WTC11 (cell line): Measurements from ENCODE around the gene NFIL3. TPM values are rescaled to one million over a fixed set of nuclear protein-coding genes. Genes with fewer than 3 reads are reported as not detected.

ENCODE experiments used
- ATAC-seq: fragments of 200-7000 bp; cut with Tn5 transposase; 2 replicates; pipeline ENCODE4 v1.10.0; 2021; ENCODE audit warnings: mild to moderate bottlenecking, moderate library complexity
- CTCF ChIA-PET: fragments of 300-600 bp; sonication (Branson Sonifier 250); formaldehyde crosslinking; loops from one replicate; lab custom pipeline; 2021; ENCODE audit warnings: antibody characterized with exemption; lab: Charles Lee
- POLR2A ChIA-PET: fragments of 350-600 bp; sonication (Branson Sonifier 250); formaldehyde crosslinking; loops from one replicate; lab custom pipeline; 2021; ENCODE audit warnings: antibody characterized with exemption; lab: Charles Lee
- DNase-seq: peaks from one replicate; pipeline ENCODE4 v3.0.0; 2021; ENCODE audit warnings: low spot score
- H3K27ac Mint-ChIP-seq: 2 replicates; pipeline ENCODE4 v1.8.0; 2021; ENCODE audit warnings: mixed read lengths
- H3K27me3 Mint-ChIP-seq: 2 replicates; pipeline ENCODE4 v1.8.0; 2021; ENCODE audit warnings: low read depth, mild to moderate bottlenecking, moderate library complexity, mixed read lengths
- H3K36me3 Mint-ChIP-seq: 2 replicates; pipeline ENCODE4 v1.8.0; 2021; ENCODE audit warnings: mixed read lengths
- H3K4me1 Mint-ChIP-seq: 2 replicates; pipeline ENCODE4 v1.8.0; 2022; ENCODE audit warnings: mixed read lengths
- H3K4me3 Mint-ChIP-seq: 2 replicates; pipeline ENCODE4 v1.8.0; 2021; ENCODE audit warnings: mild to moderate bottlenecking, moderate library complexity, mixed read lengths
- H3K9me3 Mint-ChIP-seq: 2 replicates; pipeline ENCODE4 v1.8.0; 2021; ENCODE audit warnings: mixed read lengths
- CREB1 ChIP-seq: sonication (generic); formaldehyde crosslinking; IDR thresholded peaks from 2 replicates; pipeline ENCODE4 v1.8.0; 2023; ENCODE audit warnings: mild to moderate bottlenecking, missing genetic modification reagents
- ELF4 ChIP-seq: sonication (generic); formaldehyde crosslinking; IDR thresholded peaks from 2 replicates; pipeline ENCODE4 v1.8.1; 2022; ENCODE audit warnings: low read depth, mild to moderate bottlenecking, moderate library complexity, missing genetic modification reagents
- ETV6 ChIP-seq: sonication (generic); formaldehyde crosslinking; IDR thresholded peaks from 2 replicates; pipeline ENCODE4 v1.8.1; 2022; ENCODE audit warnings: mild to moderate bottlenecking, missing genetic modification reagents
- FOXJ3 ChIP-seq: sonication (generic); formaldehyde crosslinking; IDR thresholded peaks from 2 replicates; pipeline ENCODE4 v1.9.0; 2021; ENCODE audit warnings: missing genetic modification reagents, mild to moderate bottlenecking, borderline replicate concordance
- GABPB1 ChIP-seq: sonication (generic); formaldehyde crosslinking; IDR thresholded peaks from 2 replicates; pipeline ENCODE4 v1.8.1; 2023; ENCODE audit warnings: mild to moderate bottlenecking, missing genetic modification reagents
- GRHL2 ChIP-seq: fragments of 250-450 bp; sonication (Bioruptor Pico); IDR thresholded peaks from 2 replicates; pipeline ENCODE4 v1.8.0; 2022; ENCODE audit warnings: mild to moderate bottlenecking, moderate library complexity; ENCODE audit not compliant: insufficient replicate concordance, severe bottlenecking
- JUN ChIP-seq: sonication (generic); formaldehyde crosslinking; IDR thresholded peaks from 2 replicates; pipeline ENCODE4 v1.8.0; 2023; ENCODE audit warnings: mild to moderate bottlenecking, missing genetic modification reagents
- MXD4 ChIP-seq: fragments of 250-450 bp; sonication (Bioruptor Pico); IDR thresholded peaks from 2 replicates; pipeline ENCODE4 v1.8.0; 2021; ENCODE audit warnings: mild to moderate bottlenecking, moderate library complexity, borderline replicate concordance
- MYBL2 ChIP-seq: sonication (generic); formaldehyde crosslinking; IDR thresholded peaks from 2 replicates; pipeline ENCODE4 v1.8.1; 2023; ENCODE audit warnings: mild to moderate bottlenecking, moderate library complexity, missing genetic modification reagents
- NFYB ChIP-seq: sonication (generic); formaldehyde crosslinking; conservative IDR thresholded peaks from 2 replicates; pipeline ENCODE4 v1.8.0; 2022; ENCODE audit warnings: low read depth, missing genetic modification reagents
- NR1H2 ChIP-seq: sonication (generic); formaldehyde crosslinking; IDR thresholded peaks from 2 replicates; pipeline ENCODE4 v1.9.0; 2021; ENCODE audit warnings: mild to moderate bottlenecking, moderate library complexity, missing genetic modification reagents
- NR2C2 ChIP-seq: sonication (generic); formaldehyde crosslinking; IDR thresholded peaks from 2 replicates; pipeline ENCODE4 v1.8.0; 2022; ENCODE audit warnings: mild to moderate bottlenecking, missing genetic modification reagents
- OVOL2 ChIP-seq: fragments of 250-450 bp; sonication (Bioruptor Pico); IDR thresholded peaks from 2 replicates; pipeline ENCODE4 v1.9.0; 2021; ENCODE audit warnings: mild to moderate bottlenecking, borderline replicate concordance
- ZBTB21 ChIP-seq: sonication (generic); formaldehyde crosslinking; IDR thresholded peaks from 2 replicates; pipeline ENCODE4 v1.8.1; 2023; ENCODE audit warnings: mild to moderate bottlenecking, missing genetic modification reagents, borderline replicate concordance
- ZNF138 ChIP-seq: sonication (generic); formaldehyde crosslinking; conservative IDR thresholded peaks from 2 replicates; pipeline ENCODE4 v1.8.1; 2022; ENCODE audit warnings: mild to moderate bottlenecking, moderate library complexity, missing genetic modification reagents
- ZNF416 ChIP-seq: fragments of 250-450 bp; sonication (Bioruptor Pico); IDR thresholded peaks from 2 replicates; pipeline ENCODE4 v1.9.0; 2021; ENCODE audit warnings: mild to moderate bottlenecking, inconsistent platforms
- ZNF423 ChIP-seq: fragments of 250-450 bp; sonication (Bioruptor Pico); IDR thresholded peaks from 2 replicates; pipeline ENCODE4 v2.1.2; 2022; ENCODE audit warnings: mild to moderate bottlenecking, moderate library complexity
- total RNA-seq: library from RNA; stranded (reverse); gene quantifications from 3 replicates; pipeline ENCODE4 v1.2.3, GENCODE V29; 2021
- TF ChIP-seq, protein P1 (sequence below): fragments of 200-600 bp; IDR thresholded peaks from 2 replicates; pipeline ENCODE4 v1.8.0; 2022; ENCODE audit warnings: antibody characterized with exemption
- TF ChIP-seq, protein P2 (sequence below): sonication (generic); formaldehyde crosslinking; IDR thresholded peaks from 2 replicates; pipeline ENCODE4 v1.8.0; 2023; ENCODE audit warnings: missing genetic modification reagents
- TF ChIP-seq, protein P3 (sequence below): sonication (generic); formaldehyde crosslinking; IDR thresholded peaks from 2 replicates; pipeline ENCODE4 v1.8.0; 2022; ENCODE audit warnings: mild to moderate bottlenecking, missing genetic modification reagents
- TF ChIP-seq, protein P4 (sequence below): sonication (generic); formaldehyde crosslinking; IDR thresholded peaks from 2 replicates; pipeline ENCODE4 v1.8.0; 2022; ENCODE audit warnings: mild to moderate bottlenecking, missing genetic modification reagents
- TF ChIP-seq, protein P5 (sequence below): fragments of 250-450 bp; sonication (Bioruptor Pico); IDR thresholded peaks from 2 replicates; pipeline ENCODE4 v2.1.2; 2022; ENCODE audit warnings: mild to moderate bottlenecking, moderate library complexity

Gene NFIL3
- total RNA-seq, 1 experiment from 2014 or later = 11.8 TPM

DNA sequence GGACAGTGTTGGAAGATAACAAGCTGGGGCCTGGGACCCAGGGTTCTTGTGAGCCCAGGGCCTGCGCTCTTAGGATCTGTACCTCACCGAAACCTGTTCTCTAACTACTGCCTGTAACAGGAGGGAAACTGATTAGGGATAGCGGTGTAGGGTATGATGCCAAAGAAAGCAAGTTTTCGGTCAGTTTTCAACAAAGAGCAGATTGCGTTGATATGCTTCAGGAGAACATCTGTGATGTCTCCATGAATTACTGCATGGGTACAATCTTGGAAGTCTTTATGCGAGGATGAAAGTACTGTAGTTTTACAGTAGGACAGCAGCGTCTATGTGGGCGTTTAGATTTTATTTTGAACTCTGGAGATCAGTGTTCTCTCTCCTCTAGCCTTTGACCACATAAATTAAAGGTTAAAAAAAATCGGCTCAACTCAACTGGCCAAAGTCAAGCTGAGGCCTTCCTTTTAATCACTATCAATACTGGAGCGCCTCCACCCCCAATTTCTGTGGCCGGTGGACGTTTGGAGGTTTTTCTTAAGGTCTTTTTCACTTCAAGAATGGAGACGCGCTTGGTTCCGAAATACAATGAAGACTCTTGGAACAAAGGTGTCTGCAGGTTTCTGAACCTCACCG is 3.0 kb downstream of the NFIL3 start:
- peaks cover 42% of the 10 kb centered on the region for H3K4me1 Mint-ChIP-seq
- no peak for ATAC-seq
- H3K9me3 Mint-ChIP-seq = no peaks in the 10 kb centered on the region
- CTCF ChIA-PET = interaction anchor here (1.6 kb wide), 1 partner anchor 435 kb away, joined by 3 read pairs; no protein-coding TSS in a partner anchor
- H3K27ac Mint-ChIP-seq = no peak overlapping the region
- DNase-seq = no peak
- H3K4me3 Mint-ChIP-seq = peak overlapping the region; percentile 70
- TF ChIP-seq ELF4 (CRISPR knock-in tag) (no peak), GRHL2 (CRISPR knock-in tag) (no peak), MYBL2 (CRISPR knock-in tag) (no peak), OVOL2 (CRISPR knock-in tag) (no peak), ZNF138 (CRISPR knock-in tag) (no peak), NR2C2 (CRISPR knock-in tag) (no peak), ETV6 (CRISPR knock-in tag) (no peak), MXD4 (CRISPR knock-in tag) (no peak)
- TF ChIP-seq, protein P1, sequence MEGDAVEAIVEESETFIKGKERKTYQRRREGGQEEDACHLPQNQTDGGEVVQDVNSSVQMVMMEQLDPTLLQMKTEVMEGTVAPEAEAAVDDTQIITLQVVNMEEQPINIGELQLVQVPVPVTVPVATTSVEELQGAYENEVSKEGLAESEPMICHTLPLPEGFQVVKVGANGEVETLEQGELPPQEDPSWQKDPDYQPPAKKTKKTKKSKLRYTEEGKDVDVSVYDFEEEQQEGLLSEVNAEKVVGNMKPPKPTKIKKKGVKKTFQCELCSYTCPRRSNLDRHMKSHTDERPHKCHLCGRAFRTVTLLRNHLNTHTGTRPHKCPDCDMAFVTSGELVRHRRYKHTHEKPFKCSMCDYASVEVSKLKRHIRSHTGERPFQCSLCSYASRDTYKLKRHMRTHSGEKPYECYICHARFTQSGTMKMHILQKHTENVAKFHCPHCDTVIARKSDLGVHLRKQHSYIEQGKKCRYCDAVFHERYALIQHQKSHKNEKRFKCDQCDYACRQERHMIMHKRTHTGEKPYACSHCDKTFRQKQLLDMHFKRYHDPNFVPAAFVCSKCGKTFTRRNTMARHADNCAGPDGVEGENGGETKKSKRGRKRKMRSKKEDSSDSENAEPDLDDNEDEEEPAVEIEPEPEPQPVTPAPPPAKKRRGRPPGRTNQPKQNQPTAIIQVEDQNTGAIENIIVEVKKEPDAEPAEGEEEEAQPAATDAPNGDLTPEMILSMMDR = no peak
- TF ChIP-seq, protein P2, sequence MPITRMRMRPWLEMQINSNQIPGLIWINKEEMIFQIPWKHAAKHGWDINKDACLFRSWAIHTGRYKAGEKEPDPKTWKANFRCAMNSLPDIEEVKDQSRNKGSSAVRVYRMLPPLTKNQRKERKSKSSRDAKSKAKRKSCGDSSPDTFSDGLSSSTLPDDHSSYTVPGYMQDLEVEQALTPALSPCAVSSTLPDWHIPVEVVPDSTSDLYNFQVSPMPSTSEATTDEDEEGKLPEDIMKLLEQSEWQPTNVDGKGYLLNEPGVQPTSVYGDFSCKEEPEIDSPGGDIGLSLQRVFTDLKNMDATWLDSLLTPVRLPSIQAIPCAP (CRISPR knock-in tag) = no peak
- TF ChIP-seq, protein P3, sequence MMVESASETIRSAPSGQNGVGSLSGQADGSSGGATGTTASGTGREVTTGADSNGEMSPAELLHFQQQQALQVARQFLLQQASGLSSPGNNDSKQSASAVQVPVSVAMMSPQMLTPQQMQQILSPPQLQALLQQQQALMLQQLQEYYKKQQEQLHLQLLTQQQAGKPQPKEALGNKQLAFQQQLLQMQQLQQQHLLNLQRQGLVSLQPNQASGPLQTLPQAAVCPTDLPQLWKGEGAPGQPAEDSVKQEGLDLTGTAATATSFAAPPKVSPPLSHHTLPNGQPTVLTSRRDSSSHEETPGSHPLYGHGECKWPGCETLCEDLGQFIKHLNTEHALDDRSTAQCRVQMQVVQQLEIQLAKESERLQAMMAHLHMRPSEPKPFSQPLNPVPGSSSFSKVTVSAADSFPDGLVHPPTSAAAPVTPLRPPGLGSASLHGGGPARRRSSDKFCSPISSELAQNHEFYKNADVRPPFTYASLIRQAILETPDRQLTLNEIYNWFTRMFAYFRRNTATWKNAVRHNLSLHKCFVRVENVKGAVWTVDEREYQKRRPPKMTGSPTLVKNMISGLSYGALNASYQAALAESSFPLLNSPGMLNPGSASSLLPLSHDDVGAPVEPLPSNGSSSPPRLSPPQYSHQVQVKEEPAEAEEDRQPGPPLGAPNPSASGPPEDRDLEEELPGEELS = no peak
- TF ChIP-seq, protein P4, sequence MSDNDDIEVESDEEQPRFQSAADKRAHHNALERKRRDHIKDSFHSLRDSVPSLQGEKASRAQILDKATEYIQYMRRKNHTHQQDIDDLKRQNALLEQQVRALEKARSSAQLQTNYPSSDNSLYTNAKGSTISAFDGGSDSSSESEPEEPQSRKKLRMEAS = no peak
- POLR2A ChIA-PET = interaction anchor here (1.2 kb wide), 1 partner anchor 9 kb away, joined by 5 read pairs; no protein-coding TSS in a partner anchor
- no peaks in the 10 kb centered on the region for H3K36me3 Mint-ChIP-seq
- peaks cover 46% of the 10 kb centered on the region for H3K27me3 Mint-ChIP-seq

DNA sequence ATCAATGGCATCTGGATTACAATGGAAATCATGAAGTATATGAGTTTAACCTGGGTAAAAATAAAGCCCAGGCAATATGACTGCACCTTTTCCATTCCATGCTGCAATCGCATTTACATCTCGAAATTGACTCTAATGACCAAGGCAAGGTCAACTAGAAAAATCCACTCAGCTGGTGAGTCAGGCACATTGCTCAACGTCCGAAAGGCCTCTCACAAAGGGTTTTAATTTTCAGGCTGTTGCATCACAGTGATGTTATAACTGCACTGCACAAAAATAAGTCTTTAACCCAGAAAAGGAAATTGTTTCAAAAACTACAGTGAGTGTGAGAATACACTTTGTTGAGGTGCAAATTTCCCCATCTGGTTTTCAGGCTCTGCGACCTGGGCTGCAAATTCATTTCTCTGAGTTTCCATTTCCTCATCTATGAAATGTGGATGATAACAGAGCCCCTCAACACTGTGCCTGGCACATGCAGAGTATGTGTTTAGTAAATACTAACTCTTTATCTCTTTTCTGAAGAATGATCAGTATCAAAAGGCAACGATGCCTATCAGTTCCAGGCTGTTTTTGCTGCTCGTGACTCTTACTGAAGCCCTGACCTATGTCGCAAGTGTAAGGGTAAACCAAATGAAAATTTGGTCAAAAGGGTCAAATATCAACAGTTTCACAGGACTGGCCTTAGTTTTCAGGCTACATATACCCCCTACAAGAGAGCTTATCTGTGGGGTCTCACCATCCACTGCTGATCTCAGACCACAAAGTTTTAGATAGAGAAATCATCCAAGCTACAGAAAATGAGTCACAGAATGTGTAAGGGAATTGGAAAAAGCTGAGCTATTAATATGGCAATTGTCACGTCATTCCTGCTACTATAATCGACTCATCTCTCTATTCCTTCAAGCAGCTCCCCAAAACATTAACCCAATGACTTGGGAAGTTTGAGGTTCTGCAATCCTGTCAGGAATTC is 4.1 kb downstream of the NFIL3 start:
- Mint-ChIP-seq H3K4me1 (peaks cover 34% of the 10 kb centered on the region), H3K36me3 (no peaks in the 10 kb centered on the region), H3K27ac (no peak overlapping the region), H3K27me3 (peaks cover 35% of the 10 kb centered on the region), H3K4me3 (no peak overlapping the region), H3K9me3 (no peaks in the 10 kb centered on the region)
- ATAC-seq (no peak), DNase-seq (no peak)
- TF ChIP-seq JUN (no peak), GABPB1 (CRISPR knock-in tag) (peak; percentile 98)
- POLR2A ChIA-PET = no interaction called here
- CTCF ChIA-PET = interaction anchor here (0.6 kb wide), 1 partner anchor 47 kb away, joined by 3 read pairs; no protein-coding TSS in a partner anchor

DNA sequence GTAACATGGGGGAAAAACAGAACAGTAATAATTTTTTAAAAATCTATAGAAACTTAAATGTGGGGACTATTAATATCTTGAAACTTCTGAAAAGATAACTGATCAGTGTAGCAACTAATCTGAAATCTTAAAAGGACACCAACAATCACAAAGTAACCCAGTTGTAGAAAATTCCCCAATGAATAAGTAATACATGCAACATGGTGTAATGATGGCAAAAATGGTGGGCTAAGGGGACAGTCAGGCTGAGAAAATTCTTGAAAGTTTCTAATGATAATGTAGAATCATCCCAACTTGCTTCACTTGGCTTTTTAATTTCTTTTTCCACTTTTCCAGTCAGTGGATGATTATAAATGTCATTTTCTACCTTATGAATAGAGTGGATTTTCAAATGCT is 5.4 kb downstream of the NFIL3 start:
- DNase-seq = no peak
- Mint-ChIP-seq H3K4me1 (peaks cover 34% of the 10 kb centered on the region), H3K27ac (no peak overlapping the region), H3K9me3 (no peaks in the 10 kb centered on the region), H3K36me3 (no peaks in the 10 kb centered on the region), H3K27me3 (peaks cover 31% of the 10 kb centered on the region), H3K4me3 (no peak overlapping the region)
- CTCF ChIA-PET = no interaction called here
- no peak for ATAC-seq
- POLR2A ChIA-PET = no interaction called here
- TF ChIP-seq ZNF416 (CRISPR knock-in tag) = no peak
- TF ChIP-seq ZNF138 (CRISPR knock-in tag) = no peak
- TF ChIP-seq CREB1 = no peak
- TF ChIP-seq NR1H2 (CRISPR knock-in tag) = no peak
- no peak for TF ChIP-seq FOXJ3 (CRISPR knock-in tag)
- TF ChIP-seq, protein P5, sequence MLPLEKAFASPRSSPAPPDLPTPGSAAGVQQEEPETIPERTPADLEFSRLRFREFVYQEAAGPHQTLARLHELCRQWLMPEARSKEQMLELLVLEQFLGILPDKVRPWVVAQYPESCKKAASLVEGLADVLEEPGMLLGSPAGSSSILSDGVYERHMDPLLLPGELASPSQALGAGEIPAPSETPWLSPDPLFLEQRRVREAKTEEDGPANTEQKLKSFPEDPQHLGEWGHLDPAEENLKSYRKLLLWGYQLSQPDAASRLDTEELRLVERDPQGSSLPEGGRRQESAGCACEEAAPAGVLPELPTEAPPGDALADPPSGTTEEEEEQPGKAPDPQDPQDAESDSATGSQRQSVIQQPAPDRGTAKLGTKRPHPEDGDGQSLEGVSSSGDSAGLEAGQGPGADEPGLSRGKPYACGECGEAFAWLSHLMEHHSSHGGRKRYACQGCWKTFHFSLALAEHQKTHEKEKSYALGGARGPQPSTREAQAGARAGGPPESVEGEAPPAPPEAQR (CRISPR knock-in tag) = no peak
- no peak for TF ChIP-seq ZNF423 (CRISPR knock-in tag)
- no peak for TF ChIP-seq NFYB (CRISPR knock-in tag)
- TF ChIP-seq ZBTB21 (CRISPR knock-in tag) = no peak
